Measurements from ENCODE around the gene LFNG.

LFNG gene

DNA sequence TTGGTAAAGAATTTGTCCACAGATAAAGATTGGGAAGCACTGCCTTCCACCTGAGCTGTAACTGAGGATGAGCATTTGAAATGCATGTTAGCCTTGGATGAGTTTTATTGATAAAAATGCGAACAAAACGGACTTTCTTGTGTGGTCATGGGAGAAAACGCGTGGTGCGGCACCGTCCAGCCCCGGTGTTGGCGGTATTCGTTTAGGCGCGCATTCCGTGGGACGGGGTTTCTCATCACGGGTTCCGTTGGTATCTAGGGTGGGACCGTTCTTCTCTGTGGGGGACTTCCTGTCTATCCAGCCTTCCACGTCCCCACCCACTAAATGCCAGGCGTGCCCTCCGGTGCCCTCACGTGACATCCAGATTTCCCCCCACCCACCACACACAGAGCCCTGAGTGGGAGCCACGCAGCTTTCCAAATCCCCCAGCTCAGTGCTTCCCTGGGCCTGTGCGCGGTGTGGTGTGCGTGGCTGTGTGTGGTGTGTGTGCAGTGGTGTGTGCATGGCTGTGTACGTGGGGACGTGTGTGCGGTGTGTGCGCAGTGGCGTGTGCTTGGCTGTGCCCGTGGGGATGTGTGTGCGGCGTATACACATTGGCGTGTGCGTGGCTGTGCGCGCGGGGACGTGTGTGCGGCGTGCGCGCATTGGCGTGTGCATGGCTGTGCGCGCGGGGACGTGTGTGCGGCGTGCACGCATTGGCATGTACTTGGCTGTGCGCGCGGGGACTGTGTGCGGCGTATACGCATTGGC, 57.3 kb downstream of the LFNG start:
- no peak for DNase-seq

All from NCI-H1092 treated with DMSO at 0.1 percent for 48 hours (cell line).